LNCAP (cell line): ENCODE results near the gene PIK3R1.

ENCODE experiments used
- TF ChIP-seq, protein P1 (sequence below): fragments of 450-650 bp; IDR thresholded peaks from 2 replicates; pipeline ENCODE4 v1.5.1; 2017; ENCODE audit warnings: mild to moderate bottlenecking

Gene PIK3R1

DNA sequence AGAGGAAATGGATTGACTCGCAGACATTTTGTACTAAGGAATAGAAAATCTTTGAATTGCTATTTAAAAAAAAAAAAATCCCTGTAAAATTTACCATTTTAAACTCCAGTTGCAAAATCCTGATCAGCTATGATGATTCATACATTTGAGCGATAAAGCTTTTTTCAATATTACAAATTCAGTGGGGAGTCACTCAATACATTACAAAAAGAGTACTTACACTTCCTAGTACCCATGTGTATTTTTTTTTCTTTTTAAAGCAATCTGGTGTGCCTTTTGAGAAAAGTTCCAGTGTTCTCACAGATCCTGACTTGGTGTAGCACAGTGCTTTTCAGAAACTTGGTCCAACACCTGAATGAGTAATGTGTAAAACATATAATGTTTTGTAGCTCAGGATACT lies 54.3 kb downstream of the PIK3R1 start:
- TF ChIP-seq, protein P1, sequence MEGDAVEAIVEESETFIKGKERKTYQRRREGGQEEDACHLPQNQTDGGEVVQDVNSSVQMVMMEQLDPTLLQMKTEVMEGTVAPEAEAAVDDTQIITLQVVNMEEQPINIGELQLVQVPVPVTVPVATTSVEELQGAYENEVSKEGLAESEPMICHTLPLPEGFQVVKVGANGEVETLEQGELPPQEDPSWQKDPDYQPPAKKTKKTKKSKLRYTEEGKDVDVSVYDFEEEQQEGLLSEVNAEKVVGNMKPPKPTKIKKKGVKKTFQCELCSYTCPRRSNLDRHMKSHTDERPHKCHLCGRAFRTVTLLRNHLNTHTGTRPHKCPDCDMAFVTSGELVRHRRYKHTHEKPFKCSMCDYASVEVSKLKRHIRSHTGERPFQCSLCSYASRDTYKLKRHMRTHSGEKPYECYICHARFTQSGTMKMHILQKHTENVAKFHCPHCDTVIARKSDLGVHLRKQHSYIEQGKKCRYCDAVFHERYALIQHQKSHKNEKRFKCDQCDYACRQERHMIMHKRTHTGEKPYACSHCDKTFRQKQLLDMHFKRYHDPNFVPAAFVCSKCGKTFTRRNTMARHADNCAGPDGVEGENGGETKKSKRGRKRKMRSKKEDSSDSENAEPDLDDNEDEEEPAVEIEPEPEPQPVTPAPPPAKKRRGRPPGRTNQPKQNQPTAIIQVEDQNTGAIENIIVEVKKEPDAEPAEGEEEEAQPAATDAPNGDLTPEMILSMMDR = no peak

DNA sequence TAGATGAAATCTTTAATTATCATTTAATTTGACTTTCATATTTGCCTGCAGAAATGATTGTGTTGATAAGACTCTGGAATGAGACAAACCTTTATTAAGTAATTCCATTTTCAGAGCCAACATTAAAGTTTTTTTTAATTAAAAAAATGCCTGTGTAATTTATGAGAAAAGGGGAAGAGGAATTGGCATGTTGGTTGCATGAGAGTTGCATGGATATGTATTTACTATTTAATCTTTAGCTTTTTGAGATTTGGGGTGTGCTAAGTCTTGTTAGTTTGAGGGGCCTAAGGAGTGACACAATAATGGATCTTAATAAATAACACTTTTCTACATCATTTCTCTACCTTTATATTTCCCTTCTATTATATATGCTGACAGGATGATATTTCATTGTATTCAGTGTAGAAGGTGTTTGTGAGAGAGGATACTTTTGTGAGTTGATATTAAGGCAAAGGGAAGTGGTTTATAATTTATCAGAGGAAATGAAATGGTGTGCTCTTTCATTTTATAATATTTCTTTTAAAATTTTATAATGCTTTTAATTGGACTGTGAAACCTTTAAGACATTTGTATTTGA lies 54.9 kb downstream of the PIK3R1 start:
- TF ChIP-seq, protein P1 = no peak

DNA sequence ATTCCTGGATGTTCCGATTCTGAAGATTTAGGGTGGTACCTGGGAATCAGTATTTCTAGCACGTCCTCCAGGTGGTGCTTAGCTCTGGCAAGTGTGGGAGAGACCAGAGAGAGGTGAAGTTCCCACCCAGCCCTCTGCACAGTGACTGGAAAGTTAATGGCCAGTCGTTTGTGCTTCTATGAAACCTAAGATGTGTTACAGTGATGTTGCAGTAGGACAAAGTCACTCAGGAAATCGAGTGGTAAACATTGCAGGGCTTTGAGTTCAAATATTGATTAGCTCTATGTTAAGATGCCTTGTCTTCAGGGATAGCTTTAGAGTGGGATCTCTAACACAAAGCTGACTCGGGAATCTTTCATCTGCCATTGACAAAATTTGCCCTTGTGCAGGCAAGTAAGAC lies 55.6 kb downstream of the PIK3R1 start:
- TF ChIP-seq, protein P1 = no peak

DNA sequence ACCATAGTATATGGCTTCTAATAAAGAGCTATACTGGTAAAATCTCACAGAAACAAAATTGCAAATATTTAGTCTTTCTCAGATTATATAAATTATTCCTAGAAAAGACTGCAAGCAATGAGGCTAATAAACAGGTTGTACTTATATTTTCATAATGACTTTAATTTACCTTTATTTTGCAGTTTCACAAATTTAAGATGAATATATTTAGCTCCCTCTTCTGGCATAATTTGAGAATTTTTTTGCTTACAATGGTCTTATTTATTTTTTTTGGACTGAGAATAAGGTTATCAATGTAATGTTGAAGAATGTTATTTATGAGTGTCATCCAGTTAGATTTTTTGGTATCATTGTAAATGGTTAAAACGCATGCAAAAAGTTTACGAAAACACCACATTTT lies 56.7 kb downstream of the PIK3R1 start:
- TF ChIP-seq, protein P1 = peak; percentile 57; the same call in 1 of the 2 replicates

DNA sequence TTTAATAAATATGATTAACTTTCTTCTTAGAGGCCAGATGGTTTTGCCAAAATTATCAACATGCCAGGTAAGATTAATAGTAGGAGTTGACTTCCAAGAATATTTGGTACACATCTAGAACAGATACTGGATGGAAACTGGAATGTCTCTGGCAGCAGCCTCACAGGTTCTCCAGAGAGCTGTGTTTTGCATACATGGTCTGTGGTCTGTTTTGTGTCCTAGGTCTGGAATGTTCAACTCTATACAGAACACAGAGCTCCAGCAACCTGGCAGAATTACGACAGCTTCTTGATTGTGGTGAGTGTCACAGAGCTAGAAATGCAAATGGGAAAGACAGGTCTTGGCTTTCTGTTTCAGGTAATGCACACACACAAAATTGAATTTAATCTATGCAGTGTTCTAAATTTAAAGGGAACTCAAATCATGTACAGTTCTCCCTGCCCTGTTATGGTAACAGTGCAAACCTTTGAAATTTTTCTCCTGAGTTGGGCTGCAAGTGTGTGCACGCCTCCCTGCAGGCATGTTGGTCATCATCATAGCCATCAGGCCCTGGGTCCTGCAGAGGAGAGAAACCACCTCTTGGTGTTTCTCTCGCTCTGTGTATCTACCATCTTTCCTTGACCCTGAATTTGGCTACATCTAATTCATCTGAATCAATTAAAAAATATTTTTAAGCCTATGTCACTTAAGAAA lies 58.3 kb downstream of the PIK3R1 start:
- TF ChIP-seq, protein P1 = no peak

DNA sequence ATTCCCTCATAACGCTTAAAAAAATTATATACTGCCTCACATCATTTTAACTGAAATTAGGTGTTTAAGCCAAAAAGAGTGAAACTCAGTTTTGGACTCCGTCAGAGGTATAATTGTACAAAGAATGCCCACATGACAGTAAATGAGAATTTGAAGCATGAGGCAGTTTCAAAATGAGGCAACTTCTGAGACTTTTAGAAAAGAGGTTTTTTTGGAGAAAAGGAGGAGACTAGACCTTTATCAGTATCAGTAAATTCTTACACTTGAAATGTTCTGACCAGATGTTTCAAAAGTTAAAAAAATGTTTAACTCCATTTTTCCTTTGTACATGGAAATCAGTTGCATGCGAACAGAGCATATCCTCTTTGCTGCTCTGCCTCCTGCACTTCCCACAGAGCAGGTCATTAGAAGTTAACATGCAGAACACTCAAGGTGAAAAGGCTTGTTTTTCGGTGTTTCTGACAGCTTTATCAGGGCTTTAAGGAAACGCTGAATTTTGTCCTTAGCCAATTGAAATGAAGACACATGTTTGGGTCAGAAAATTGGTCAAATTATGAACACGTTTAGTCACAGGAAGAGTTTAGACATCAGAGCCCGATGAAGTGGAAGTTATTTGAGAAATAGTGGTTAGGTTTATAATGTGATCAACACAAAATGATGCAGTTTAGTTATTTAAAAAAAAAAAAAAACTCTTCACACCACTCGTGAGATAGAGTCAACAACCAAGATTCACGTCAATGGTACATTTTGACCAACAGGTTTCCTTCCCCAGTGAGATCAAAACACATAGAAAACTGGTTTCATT lies 59.5 kb downstream of the PIK3R1 start:
- TF ChIP-seq, protein P1 = no peak

DNA sequence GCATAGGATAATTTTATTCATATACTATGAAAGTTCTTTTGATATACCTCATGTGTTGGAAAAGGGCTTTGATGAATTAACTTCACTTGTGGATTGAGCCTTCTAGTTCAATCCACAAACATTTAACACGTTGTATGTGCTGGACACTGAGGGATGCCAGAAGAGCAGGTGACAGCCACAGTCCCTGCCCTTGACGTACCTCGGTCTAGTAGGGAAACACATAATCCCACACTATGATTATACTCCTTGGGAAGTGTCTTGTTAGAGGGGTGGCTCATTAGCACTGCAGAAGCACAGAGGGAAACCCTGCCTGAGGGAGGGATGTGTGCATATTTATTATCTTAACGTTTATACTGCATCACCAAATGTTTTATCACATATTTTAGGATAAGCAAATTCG lies 61.2 kb downstream of the PIK3R1 start:
- TF ChIP-seq, protein P1 = no peak
